T-cell (primary cell): ENCODE data around the gene TMEM145. TPM values are rescaled to one million over a fixed set of nuclear protein-coding genes. Genes with fewer than 3 reads are reported as not detected.

Experiments used
- ATAC-seq, 4 experiments: fragments of 200-7000 bp in 3 of 4; fragments of 150-1000 bp in 1 of 4; cut with Tn5 transposase; replicated peaks in 1 of 4; 1 replicate in 3 of 4; 2 replicates in 1 of 4; pipeline ENCODE4 v1.10.0; 2021; ENCODE audit warnings: moderate library complexity in 3 of 4, mild to moderate bottlenecking in 2 of 4, moderate number of reproducible peaks in 1 of 4
- CTCF ChIA-PET, 2 donors: fragments of 300-600 bp; sonication (Branson Sonifier 250); formaldehyde crosslinking; loops; one replicate each; lab custom pipeline; 2022; ENCODE audit warnings: antibody characterized with exemption in 2 of 2; lab: Charles Lee
- POLR2A ChIA-PET, 2 donors: fragments of 300-600 bp; sonication (Branson Sonifier 250); formaldehyde crosslinking; loops; one replicate each; lab custom pipeline; 2022; ENCODE audit warnings: antibody characterized with exemption in 2 of 2; lab: Charles Lee
- DNase-seq, 35 experiments: peaks; one replicate each; pipeline versions ENCODE4 v3.0.0 to v3.0.0-alpha.2; 2013 to 2023
- H3K27ac ChIP-seq: one replicate; pipeline ENCODE4 v1.5.1; 2013; ENCODE audit warnings: low read length
- H3K27me3 ChIP-seq, 2 experiments: replicated peaks in 1 of 2; 1 replicate in 1 of 2; 2 replicates in 1 of 2; pipeline versions ENCODE4 v1.6.1 to v1.7.0; 2013; ENCODE audit warnings: low read length in 1 of 2, mixed read lengths in 1 of 2; ENCODE audit not compliant: control insufficient read depth in 2 of 2, insufficient read depth in 2 of 2; ENCODE audit errors: extremely low read depth in 1 of 2
- H3K36me3 ChIP-seq, 2 donors: 1 replicate in 1 of 2; 2 replicates in 1 of 2; pipeline versions ENCODE4 v1.6.1 to v1.7.0; 2013; ENCODE audit warnings: low read length in 1 of 2; ENCODE audit not compliant: control insufficient read depth in 2 of 2, insufficient read depth in 1 of 2; ENCODE audit errors: extremely low read depth in 1 of 2
- H3K4me1 ChIP-seq, 2 experiments: 1 replicate in 1 of 2; 2 replicates in 1 of 2; pipeline versions ENCODE4 v1.6.1 to v1.7.0; 2013; ENCODE audit warnings: low read length in 2 of 2, mixed read lengths in 1 of 2; ENCODE audit not compliant: insufficient read depth in 2 of 2, control insufficient read depth in 1 of 2; ENCODE audit errors: extremely low read depth in 1 of 2
- H3K4me3 ChIP-seq, 2 donors: 1 replicate in 1 of 2; 2 replicates in 1 of 2; pipeline versions ENCODE4 v1.5.1 to v1.7.0; 2013; ENCODE audit warnings: mild to moderate bottlenecking in 2 of 2, low read length in 1 of 2, moderate library complexity in 1 of 2; ENCODE audit not compliant: control insufficient read depth in 1 of 2; ENCODE audit errors: extremely low read depth in 1 of 2
- H3K9me3 ChIP-seq: 2 replicates; pipeline ENCODE4 v1.7.0; 2013
- H3K27ac Mint-ChIP-seq, 2 donors: one replicate each; pipeline ENCODE4 v1.8.0; 2020 to 2021; ENCODE audit warnings: mild to moderate bottlenecking in 2 of 2, mixed read lengths in 2 of 2
- H3K27me3 Mint-ChIP-seq, 2 donors: one replicate each; pipeline ENCODE4 v1.8.0; 2021 to 2022; ENCODE audit warnings: mixed read lengths in 2 of 2
- H3K36me3 Mint-ChIP-seq: one replicate; pipeline ENCODE4 v1.8.0; 2021; ENCODE audit warnings: mixed read lengths
- H3K4me1 Mint-ChIP-seq, 3 donors: one replicate each; pipeline ENCODE4 v1.8.0; 2020 to 2022; ENCODE audit warnings: mixed read lengths in 3 of 3, mild to moderate bottlenecking in 1 of 3
- H3K4me3 Mint-ChIP-seq, 3 donors: one replicate each; pipeline ENCODE4 v1.8.0; 2020 to 2022; ENCODE audit warnings: mild to moderate bottlenecking in 3 of 3, mixed read lengths in 3 of 3, moderate library complexity in 3 of 3
- H3K9me3 Mint-ChIP-seq, 3 donors: one replicate each; pipeline ENCODE4 v1.8.0; 2020 to 2022; ENCODE audit warnings: mixed read lengths in 3 of 3
- WGBS: methylation state at CpG from one replicate; pipeline ENCODE4 v1.1.5; 2013; ENCODE audit warnings: missing lambda C conversion rate; ENCODE audit not compliant: insufficient coverage; 5-methylcytosine and 5-hydroxymethylcytosine counted together
- total RNA-seq, 35 experiments: library from RNA in 6 of 35; stranded (reverse) in 6 of 35; fragments of 120-200 nt in 1 of 35; gene quantifications; one replicate each; pipeline versions ENCODE4 v1.2.1 to v1.2.4 and lab custom pipeline; 2013 to 2026

Gene TMEM145
- total RNA-seq, 5 donors from 2014 or later (not counting 1 experiment from before 2014, with no cell fraction given): not detected

DNA sequence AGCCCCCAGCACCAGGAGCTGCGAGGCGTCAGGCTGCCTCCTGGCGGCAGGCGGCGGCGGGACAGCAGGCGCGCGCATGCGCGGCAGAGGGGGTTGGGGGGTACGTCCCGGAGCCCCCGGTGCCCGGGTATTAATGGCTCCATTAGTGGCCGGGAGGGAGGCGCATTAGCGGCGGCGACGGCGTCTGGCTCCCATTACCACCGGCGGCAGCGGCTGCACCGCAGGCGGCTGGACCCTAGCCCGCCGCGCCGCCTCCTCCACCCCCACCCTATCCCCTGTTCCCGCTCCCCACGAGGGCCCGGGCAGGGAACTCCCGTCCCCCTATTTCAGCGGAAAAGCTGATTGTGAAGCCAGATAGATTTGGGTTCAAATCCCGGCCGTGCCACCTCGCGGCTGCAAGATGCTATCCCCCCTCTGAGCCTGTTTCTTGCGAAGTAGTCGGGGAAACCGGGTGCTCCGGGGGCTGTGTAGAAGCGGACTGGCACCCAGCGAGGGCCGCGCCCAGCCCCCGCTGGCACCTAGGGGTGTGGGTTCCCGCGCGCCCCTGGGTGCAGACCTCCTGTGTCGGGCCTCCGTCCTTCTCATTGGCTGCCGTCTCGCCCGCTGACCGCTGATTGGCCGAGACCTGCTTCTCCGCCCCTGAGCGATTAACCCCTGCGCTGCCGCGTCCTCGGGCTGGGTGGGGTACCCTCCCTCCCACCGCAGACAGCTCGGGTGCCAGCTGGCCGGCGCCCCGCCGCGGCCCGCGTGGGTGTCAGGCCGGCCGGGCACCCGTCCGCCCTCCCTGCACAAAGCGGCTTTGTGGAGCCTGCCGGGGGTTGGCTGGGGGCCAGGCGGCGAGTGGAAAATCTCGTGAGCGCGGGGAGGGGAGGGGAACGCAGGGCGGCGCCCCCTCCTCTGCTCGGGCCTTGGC lies 33.0 kb upstream of the TMEM145 start:
- peaks cover 30 to 79% of the 10 kb centered on the region in 2 experiments for H3K4me1 ChIP-seq
- peaks cover 3% of the 10 kb centered on the region for H3K36me3 Mint-ChIP-seq
- peak overlapping the region; percentile 92 to 97 for H3K27ac Mint-ChIP-seq
- ChIA-PET CTCF (interaction anchor here (0.6 to 2.0 kb wide), 11 partner anchors 10 to 171 kb away, joined by 3 to 22 read pairs (median 3); partner anchors contain the start of genes CIC (in 1 of the 2), POU2F2 (in 1 of the 2) and PRR19 (in 1 of the 2)), POLR2A (interaction anchor here in 1 of 2 donors (0.8 to 1.4 kb wide), 2 partner anchors 10 to 46 kb away, joined by 3 to 4 read pairs; no protein-coding TSS in a partner anchor)
- peaks cover 0 to 2% of the 10 kb centered on the region in 2 donors for H3K36me3 ChIP-seq
- DNase-seq (peak; percentile 69 to 87 (median 78)), ATAC-seq (peak; percentile 26 to 41 (median 38))
- H3K9me3 ChIP-seq: no peaks in the 10 kb centered on the region
- WGBS: 0% methylated on average over 83 of the region's 89 CpGs
- peak overlapping the region in 2 of 3 donors; percentile 83 to 87 for H3K4me3 Mint-ChIP-seq
- H3K27me3 ChIP-seq: no peaks in the 10 kb centered on the region
- peaks cover 37 to 55% (median 43%) of the 10 kb centered on the region in 3 donors for H3K4me1 Mint-ChIP-seq
- H3K4me3 ChIP-seq: peak overlapping the region; percentile 60 to 98
- no peaks in the 10 kb centered on the region for H3K27me3 Mint-ChIP-seq
- peak overlapping the region; percentile 95 for H3K27ac ChIP-seq
- H3K9me3 Mint-ChIP-seq: no peaks in the 10 kb centered on the region

DNA sequence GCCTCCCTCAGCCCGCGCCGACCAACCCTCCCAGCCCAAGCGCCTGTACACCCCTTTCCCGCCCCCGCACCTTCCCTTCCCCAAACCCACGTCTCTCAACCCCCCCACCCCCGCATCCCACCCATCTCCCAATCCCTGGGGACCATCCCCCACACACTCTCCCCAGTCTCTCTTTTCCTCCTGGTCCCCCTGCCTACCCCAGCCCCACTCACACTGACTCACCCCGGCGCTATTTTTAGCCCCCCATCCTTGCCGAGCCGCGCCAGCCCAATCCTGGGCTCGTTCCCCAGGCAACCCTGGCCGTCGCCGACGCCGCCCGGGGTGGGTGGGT lies 32.3 kb upstream of the TMEM145 start:
- ATAC-seq: no peak
- peak in 2 of 35 experiments; percentile 43 to 46 for DNase-seq
- WGBS: 0% methylated on average over 3 of the region's 20 CpGs
- H3K4me1 Mint-ChIP-seq: peaks cover 39 to 57% (median 46%) of the 10 kb centered on the region in 3 donors
- POLR2A ChIA-PET: no interaction called here
- no peak overlapping the region for H3K27ac Mint-ChIP-seq
- peaks cover 3% of the 10 kb centered on the region for H3K36me3 Mint-ChIP-seq
- no peaks in the 10 kb centered on the region for H3K9me3 Mint-ChIP-seq
- H3K27me3 Mint-ChIP-seq: no peaks in the 10 kb centered on the region
- Histone ChIP-seq H3K4me3 (peak overlapping the region; percentile 60 to 98), H3K27me3 (no peaks in the 10 kb centered on the region), H3K9me3 (no peaks in the 10 kb centered on the region), H3K27ac (peak overlapping the region; percentile 95), H3K4me1 (peaks cover 30 to 79% of the 10 kb centered on the region in 2 experiments), H3K36me3 (peaks cover 0 to 2% of the 10 kb centered on the region in 2 donors)
- peak overlapping the region in 2 of 3 donors; percentile 60 to 66 for H3K4me3 Mint-ChIP-seq
- CTCF ChIA-PET: interaction anchor here in 1 of 2 donors (0.7 kb wide), 1 partner anchor 421 kb away, joined by 3 read pairs; the partner anchor contains the start of gene RPS19

DNA sequence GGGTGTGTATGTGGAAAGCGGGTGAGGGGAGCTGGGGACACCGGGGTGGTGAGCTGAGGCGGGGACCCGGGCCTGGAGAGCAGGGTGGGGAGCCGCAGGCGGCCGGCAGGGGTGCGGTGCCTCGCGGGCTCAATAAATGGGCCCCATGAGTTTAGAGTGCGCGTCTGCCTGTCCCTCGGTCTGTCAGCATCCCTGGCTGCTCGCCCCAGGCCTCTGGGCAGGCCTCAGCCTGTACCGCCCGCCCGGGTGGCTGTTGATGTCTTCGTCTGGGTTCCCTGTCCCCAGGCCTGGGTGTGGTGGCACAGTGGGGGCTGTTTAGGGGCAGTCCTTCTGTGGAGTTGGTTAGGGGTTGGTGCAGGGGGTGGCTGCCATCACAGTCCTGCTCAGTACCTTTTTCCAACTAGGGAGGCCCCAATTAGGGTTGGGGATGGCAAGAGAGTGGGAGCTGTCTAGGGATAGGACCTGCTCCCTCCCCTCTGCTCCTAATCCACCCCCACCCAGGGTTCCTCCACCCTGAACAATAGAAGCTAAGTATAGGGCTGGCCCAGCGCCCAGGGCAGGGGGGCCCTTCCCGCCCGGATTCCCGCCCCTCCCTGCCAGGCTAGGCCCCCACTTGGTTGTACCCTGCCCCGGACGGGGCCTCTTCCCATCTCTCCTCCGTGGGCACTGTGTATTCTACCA lies 31.8 kb upstream of the TMEM145 start:
- Mint-ChIP-seq H3K36me3 (no peaks in the 10 kb centered on the region), H3K27me3 (no peaks in the 10 kb centered on the region), H3K9me3 (no peaks in the 10 kb centered on the region), H3K4me1 (peaks cover 39 to 57% (median 46%) of the 10 kb centered on the region in 3 donors), H3K27ac (no peak overlapping the region), H3K4me3 (peak overlapping the region in 2 of 3 donors; percentile 60 to 66)
- Histone ChIP-seq H3K4me1 (peaks cover 33 to 79% of the 10 kb centered on the region in 2 experiments), H3K27me3 (no peaks in the 10 kb centered on the region), H3K27ac (peak overlapping the region; percentile 95), H3K4me3 (peak overlapping the region; percentile 15 to 98), H3K36me3 (peaks cover 0 to 2% of the 10 kb centered on the region in 2 donors), H3K9me3 (no peaks in the 10 kb centered on the region)
- POLR2A ChIA-PET: no interaction called here
- DNase-seq: peak in 9 of 35 experiments; percentile 13 to 28 (median 22)
- CTCF ChIA-PET: interaction anchor here in 1 of 2 donors (0.7 to 1.7 kb wide), 2 partner anchors 11 to 421 kb away, joined by 3 to 13 read pairs; partner anchors contain the start of gene RPS19
- 20% methylated on average over 20 of the region's 25 CpGs for WGBS
- ATAC-seq: no peak

DNA sequence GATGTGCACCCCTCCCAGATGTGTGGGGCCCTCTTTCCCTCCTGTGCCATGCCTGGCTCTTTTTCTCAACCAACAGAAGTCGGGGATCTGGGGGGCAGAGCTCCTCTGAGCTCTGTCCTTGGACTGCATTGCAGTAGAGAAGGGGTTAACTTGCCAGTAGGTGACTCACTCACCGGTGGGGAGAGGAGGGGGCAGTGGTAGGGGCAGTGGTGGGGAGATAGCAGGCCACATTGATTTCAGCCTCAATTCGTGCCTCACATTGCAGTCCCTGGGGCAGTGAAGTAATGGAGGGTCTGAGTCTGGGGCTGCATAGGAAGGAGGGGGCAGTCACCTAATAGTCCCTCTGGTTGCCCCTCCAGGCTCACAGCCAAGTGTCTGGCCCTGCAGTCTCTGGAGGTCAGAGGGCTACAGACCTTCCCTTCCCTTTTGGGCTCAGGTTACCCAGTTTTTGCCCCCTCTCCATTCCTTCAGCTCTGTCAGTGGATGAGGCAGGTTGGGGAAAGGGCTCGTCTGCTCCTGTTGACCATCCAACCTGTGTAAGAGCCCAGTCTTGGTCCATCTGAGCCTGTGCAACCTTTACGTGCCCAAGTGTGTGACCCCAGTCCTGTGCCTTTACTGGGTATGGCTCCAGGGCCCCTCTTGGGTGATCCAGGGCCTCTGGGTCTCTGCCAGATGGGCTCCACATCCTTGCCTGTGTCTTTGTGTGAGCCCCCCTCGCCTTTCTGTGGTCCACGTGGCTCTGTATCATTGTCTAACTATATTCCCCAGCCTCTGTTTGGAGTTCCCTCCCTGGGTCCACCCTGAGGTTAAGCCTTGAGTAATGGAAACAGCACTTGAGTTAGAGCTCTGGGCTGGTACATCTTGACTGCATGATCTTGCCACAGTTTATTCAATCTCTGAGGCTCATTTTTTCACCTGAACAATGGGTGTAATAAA lies 31.0 kb upstream of the TMEM145 start:
- no peak overlapping the region for H3K4me3 ChIP-seq
- Mint-ChIP-seq H3K4me3 (peak overlapping the region in 2 of 3 donors; percentile 58 to 70), H3K27ac (no peak overlapping the region), H3K27me3 (no peaks in the 10 kb centered on the region), H3K9me3 (no peaks in the 10 kb centered on the region), H3K4me1 (peaks cover 38 to 50% (median 39%) of the 10 kb centered on the region in 3 donors), H3K36me3 (no peaks in the 10 kb centered on the region)
- H3K36me3 ChIP-seq: peaks cover 0 to 5% of the 10 kb centered on the region in 2 donors
- ChIA-PET CTCF (interaction anchor here in 1 of 2 donors (1.3 to 1.7 kb wide), 2 partner anchors 11 to 39 kb away, joined by 4 to 13 read pairs; no protein-coding TSS in a partner anchor), POLR2A (interaction anchor here (0.5 to 1.0 kb wide), 5 partner anchors 11 to 337 kb away, joined by 4 to 9 read pairs (median 7); partner anchors contain the start of gene CIC (in 1 of the 2))
- H3K27ac ChIP-seq: peak overlapping the region; percentile 95
- DNase-seq: no peak
- WGBS: 50% methylated on average over 5 of the region's 7 CpGs
- H3K9me3 ChIP-seq: no peaks in the 10 kb centered on the region
- no peaks in the 10 kb centered on the region for H3K27me3 ChIP-seq
- no peak for ATAC-seq
- peaks cover 33 to 76% of the 10 kb centered on the region in 2 experiments for H3K4me1 ChIP-seq

DNA sequence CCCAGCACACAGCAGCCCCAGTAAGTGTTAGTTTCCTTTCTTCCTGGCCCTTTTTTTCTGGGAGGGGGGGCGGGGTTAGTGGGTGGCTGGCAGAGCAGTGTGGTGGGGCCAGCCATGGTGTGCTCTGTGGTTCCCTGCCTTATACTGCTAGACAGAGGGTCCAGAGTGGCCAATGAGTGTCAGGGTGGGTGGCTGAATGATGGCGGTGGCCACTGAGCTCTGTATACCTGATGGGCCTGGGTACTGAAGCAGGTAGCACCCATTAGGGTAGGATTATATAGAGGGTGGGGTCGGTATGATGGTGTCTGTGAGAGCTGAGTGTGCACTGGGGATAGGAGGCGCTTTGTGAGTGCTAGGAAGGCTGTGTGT lies 30.3 kb upstream of the TMEM145 start:
- peak overlapping the region in 2 of 3 donors; percentile 48 to 70 for H3K4me3 Mint-ChIP-seq
- peak overlapping the region in 1 of 2 donors; percentile 60 for H3K4me3 ChIP-seq
- 24% methylated on average over 3 of the region's 4 CpGs for WGBS

More for the DNA sequence above, 30.3 kb upstream of the TMEM145 start:
- Histone ChIP-seq H3K27me3 (no peaks in the 10 kb centered on the region), H3K36me3 (peaks cover 2 to 12% of the 10 kb centered on the region in 2 donors), H3K9me3 (no peaks in the 10 kb centered on the region), H3K4me1 (peaks cover 33 to 72% of the 10 kb centered on the region in 2 experiments), H3K27ac (peak overlapping the region; percentile 95)
- Mint-ChIP-seq H3K27me3 (no peaks in the 10 kb centered on the region), H3K4me1 (peaks cover 38 to 49% (median 39%) of the 10 kb centered on the region in 3 donors), H3K36me3 (peaks cover 3% of the 10 kb centered on the region), H3K27ac (no peak overlapping the region), H3K9me3 (no peaks in the 10 kb centered on the region)
- DNase-seq (peak in 1 of 35 experiments; percentile 24), ATAC-seq (no peak)
- ChIA-PET CTCF (interaction anchor here in 1 of 2 donors (1.3 to 1.7 kb wide), 2 partner anchors 12 to 40 kb away, joined by 4 to 13 read pairs; no protein-coding TSS in a partner anchor), POLR2A (interaction anchor here (0.5 to 1.0 kb wide), 5 partner anchors 12 to 338 kb away, joined by 4 to 9 read pairs (median 7); partner anchors contain the start of gene CIC (in 1 of the 2))
